Measurements from ENCODE around the gene ITPR1. TPM values are rescaled to one million over a fixed set of nuclear protein-coding genes. Genes with fewer than 3 reads are reported as not detected.

The ITPR1 gene
- polyA plus RNA-seq, 1 of the 3 experiments (the other 2 are of a cell fraction) = 5.9 TPM

DNA sequence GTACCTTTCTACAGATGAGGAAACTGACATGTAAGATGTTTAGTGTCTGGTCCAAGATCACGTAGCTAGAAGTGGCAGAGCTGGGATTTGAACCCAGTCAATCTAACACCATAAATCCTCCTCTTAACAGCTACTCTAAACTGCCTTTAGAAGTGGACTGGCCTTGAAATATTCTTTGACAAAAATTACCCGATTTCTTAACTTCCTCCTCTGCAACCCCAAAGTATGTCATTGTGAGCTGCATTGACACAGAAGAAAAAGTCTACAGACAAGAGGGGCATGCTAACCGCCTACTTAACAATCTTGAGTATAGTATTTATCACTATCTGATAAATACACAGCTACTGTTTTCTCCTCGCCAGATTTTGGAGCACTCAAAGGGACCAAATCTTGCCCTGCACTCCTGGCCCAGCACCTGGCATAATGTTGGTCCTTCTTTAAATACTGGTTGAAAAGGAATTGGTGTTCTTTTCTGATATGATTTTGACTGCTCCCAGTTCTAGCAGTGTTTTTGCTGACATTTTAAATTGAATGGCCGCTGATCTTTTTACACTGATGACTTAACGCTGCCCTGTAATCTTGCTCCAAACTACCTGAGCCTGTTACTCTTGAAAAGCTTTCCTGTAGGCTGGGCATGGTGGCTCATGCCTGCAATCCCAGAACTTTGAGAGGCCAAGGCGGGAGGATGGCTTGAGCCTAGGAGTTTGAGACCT is 36.9 kb downstream of the ITPR1 start:
- no peak overlapping the region for H3K4me3 ChIP-seq (ENCODE audit: low read depth in 2 of 2, low read length in 1 of 2)
- no peak overlapping the region for H3K4me2 ChIP-seq
- H3K4me1 ChIP-seq (ENCODE audit: control insufficient read depth in 1 of 2, insufficient read depth in 2 of 2, low read depth in 1 of 2, low read length in 1 of 2) = peaks cover 0 to 53% of the 10 kb centered on the region in 2 experiments; a peak in 2 of 4 replicates
- TF ChIP-seq FOXJ3 (CRISPR knock-in tag; IDR thresholded peaks at IDR 0.05) = no peak
- no peak for TF ChIP-seq EP300 (IDR thresholded peaks at IDR 0.05; ENCODE audit: borderline replicate concordance in 1 of 2, low read depth in 1 of 2, low read length in 1 of 2)
- TF ChIP-seq NRF1 (IDR thresholded peaks at IDR 0.05; ENCODE audit: low read depth, low read length) = no peak
- TF ChIP-seq RXRA (IDR thresholded peaks at IDR 0.05; ENCODE audit: borderline replicate concordance, low read depth) = no peak
- TF ChIP-seq JUND (IDR thresholded peaks at IDR 0.05) = no peak
- TF ChIP-seq TEAD4 (IDR thresholded peaks at IDR 0.05; ENCODE audit: borderline replicate concordance, insufficient read depth) = no peak
- TF ChIP-seq CHD2 (IDR thresholded peaks at IDR 0.05; ENCODE audit: low read length, partially characterized antibody) = no peak
- TF ChIP-seq, protein P1, sequence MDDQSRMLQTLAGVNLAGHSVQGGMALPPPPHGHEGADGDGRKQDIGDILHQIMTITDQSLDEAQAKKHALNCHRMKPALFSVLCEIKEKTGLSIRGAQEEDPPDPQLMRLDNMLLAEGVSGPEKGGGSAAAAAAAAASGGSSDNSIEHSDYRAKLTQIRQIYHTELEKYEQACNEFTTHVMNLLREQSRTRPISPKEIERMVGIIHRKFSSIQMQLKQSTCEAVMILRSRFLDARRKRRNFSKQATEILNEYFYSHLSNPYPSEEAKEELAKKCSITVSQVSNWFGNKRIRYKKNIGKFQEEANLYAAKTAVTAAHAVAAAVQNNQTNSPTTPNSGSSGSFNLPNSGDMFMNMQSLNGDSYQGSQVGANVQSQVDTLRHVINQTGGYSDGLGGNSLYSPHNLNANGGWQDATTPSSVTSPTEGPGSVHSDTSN (IDR thresholded peaks at IDR 0.05) = no peak
- TF ChIP-seq NFIC (IDR thresholded peaks at IDR 0.05; ENCODE audit: borderline replicate concordance) = no peak
- TF ChIP-seq, protein P2, sequence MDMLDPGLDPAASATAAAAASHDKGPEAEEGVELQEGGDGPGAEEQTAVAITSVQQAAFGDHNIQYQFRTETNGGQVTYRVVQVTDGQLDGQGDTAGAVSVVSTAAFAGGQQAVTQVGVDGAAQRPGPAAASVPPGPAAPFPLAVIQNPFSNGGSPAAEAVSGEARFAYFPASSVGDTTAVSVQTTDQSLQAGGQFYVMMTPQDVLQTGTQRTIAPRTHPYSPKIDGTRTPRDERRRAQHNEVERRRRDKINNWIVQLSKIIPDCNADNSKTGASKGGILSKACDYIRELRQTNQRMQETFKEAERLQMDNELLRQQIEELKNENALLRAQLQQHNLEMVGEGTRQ (IDR thresholded peaks at IDR 0.05; ENCODE audit: borderline replicate concordance, low read depth, low read length) = no peak
- no peak for TF ChIP-seq RAD21 (IDR thresholded peaks at IDR 0.05; ENCODE audit: low read length)
- no peak for TF ChIP-seq EZH2phosphoT487 (IDR thresholded peaks at IDR 0.05; ENCODE audit: borderline replicate concordance, low read depth)
- TF ChIP-seq MEF2A (IDR thresholded peaks at IDR 0.05; ENCODE audit: borderline replicate concordance, low read depth) = no peak
- no peak overlapping the region for H2AFZ ChIP-seq (ENCODE audit: low read depth)
- no peak for DNase-seq
- CTCF ChIA-PET = interaction anchor here (1.2 to 3.6 kb wide), 4 partner anchors 14 to 179 kb away, joined by 3 to 17 read pairs (median 5); no protein-coding TSS in a partner anchor
- H3K27ac ChIP-seq (ENCODE audit: low read depth in 2 of 2, low read length in 1 of 2) = no peak overlapping the region
- no peaks in the 10 kb centered on the region for H3K79me2 ChIP-seq (ENCODE audit: insufficient read depth)
- no peaks in the 10 kb centered on the region for H3K36me3 ChIP-seq (replicated peaks in 1 of 2; ENCODE audit: control insufficient read depth in 1 of 2, insufficient read depth in 2 of 2, low read length in 1 of 2)
- H3K9me3 ChIP-seq = no peaks in the 10 kb centered on the region
- H3K27me3 ChIP-seq (ENCODE audit: insufficient read depth) = no peaks in the 10 kb centered on the region
- POLR2A ChIA-PET = no interaction called here
- no peaks in the 10 kb centered on the region for H4K20me1 ChIP-seq (ENCODE audit: insufficient read depth)
- H3K9ac ChIP-seq = no peak overlapping the region
- no peaks in the 10 kb centered on the region for H3K9me2 ChIP-seq
- WGBS (ENCODE audit: low lambda C conversion rate) = 94% methylated on average over 7 of the region's 7 CpGs
- H3F3A ChIP-seq (replicated peaks; ENCODE audit: insufficient read depth) = no peaks in the 10 kb centered on the region

DNA sequence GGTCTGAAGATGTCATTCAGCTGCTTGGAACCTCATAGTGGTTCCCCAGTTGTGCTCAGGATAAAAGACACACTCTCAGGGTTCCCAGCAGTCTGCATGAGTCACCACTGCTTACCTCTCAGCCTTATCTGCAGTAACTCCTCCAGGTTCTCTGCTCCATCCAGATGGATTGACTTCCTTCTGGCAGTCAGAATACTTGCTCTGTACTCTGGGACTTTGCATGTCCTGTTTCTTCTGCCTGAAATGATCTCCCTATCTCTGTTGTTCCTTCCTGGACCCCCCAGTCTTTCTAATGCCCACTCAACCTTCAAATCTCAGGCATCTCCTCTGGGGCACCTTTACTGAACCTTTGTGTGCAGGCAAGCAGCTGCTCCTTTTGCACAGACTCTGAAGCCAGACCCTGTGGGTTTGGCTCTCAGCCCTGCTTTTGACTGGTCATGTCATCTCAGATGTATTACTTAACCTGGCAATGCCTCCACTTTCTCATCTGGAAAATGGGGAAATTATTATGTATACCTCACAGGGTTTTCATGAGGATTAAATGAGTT is 38.4 kb downstream of the ITPR1 start:
- CTCF ChIA-PET = no interaction called here
- Histone ChIP-seq H3K4me3 (ENCODE audit: low read depth in 2 of 2, low read length in 1 of 2) (no peak overlapping the region), H3K27ac (ENCODE audit: low read depth in 2 of 2, low read length in 1 of 2) (no peak overlapping the region; a peak in 1 of 4 replicates), H3K4me2 (no peak overlapping the region), H3K9me3 (no peaks in the 10 kb centered on the region), H2AFZ (ENCODE audit: low read depth) (no peak overlapping the region), H3K79me2 (ENCODE audit: insufficient read depth) (no peaks in the 10 kb centered on the region), H3K9ac (no peak overlapping the region), H3K36me3 (replicated peaks in 1 of 2; ENCODE audit: control insufficient read depth in 1 of 2, insufficient read depth in 2 of 2, low read length in 1 of 2) (no peaks in the 10 kb centered on the region), H3K9me2 (no peaks in the 10 kb centered on the region), H4K20me1 (ENCODE audit: insufficient read depth) (no peaks in the 10 kb centered on the region), H3K4me1 (ENCODE audit: control insufficient read depth in 1 of 2, insufficient read depth in 2 of 2, low read depth in 1 of 2, low read length in 1 of 2) (peaks cover 0 to 45% of the 10 kb centered on the region in 2 experiments; a peak in 2 of 4 replicates), H3F3A (replicated peaks; ENCODE audit: insufficient read depth) (no peaks in the 10 kb centered on the region), H3K27me3 (ENCODE audit: insufficient read depth) (no peaks in the 10 kb centered on the region)
- TF ChIP-seq, protein P1 (IDR thresholded peaks at IDR 0.05) = 0 out of 2 replicates have a peak, but pooled peaks have one; percentile 20
- TF ChIP-seq MXI1 (IDR thresholded peaks at IDR 0.05; ENCODE audit: low read depth, low read length) (no peak), RAD21 (IDR thresholded peaks at IDR 0.05; ENCODE audit: low read length) (no peak), POLR2AphosphoS5 (IDR thresholded peaks at IDR 0.05; ENCODE audit: low read depth, low read length) (no peak)
- TF ChIP-seq, protein P3, sequence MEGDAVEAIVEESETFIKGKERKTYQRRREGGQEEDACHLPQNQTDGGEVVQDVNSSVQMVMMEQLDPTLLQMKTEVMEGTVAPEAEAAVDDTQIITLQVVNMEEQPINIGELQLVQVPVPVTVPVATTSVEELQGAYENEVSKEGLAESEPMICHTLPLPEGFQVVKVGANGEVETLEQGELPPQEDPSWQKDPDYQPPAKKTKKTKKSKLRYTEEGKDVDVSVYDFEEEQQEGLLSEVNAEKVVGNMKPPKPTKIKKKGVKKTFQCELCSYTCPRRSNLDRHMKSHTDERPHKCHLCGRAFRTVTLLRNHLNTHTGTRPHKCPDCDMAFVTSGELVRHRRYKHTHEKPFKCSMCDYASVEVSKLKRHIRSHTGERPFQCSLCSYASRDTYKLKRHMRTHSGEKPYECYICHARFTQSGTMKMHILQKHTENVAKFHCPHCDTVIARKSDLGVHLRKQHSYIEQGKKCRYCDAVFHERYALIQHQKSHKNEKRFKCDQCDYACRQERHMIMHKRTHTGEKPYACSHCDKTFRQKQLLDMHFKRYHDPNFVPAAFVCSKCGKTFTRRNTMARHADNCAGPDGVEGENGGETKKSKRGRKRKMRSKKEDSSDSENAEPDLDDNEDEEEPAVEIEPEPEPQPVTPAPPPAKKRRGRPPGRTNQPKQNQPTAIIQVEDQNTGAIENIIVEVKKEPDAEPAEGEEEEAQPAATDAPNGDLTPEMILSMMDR (IDR thresholded peaks at IDR 0.05) = no peak
- no peak for DNase-seq
- POLR2A ChIA-PET = no interaction called here

Data from SK-N-SH (cell line).